Activated T-helper 17 cell treated with anti-CD3 and anti-CD28 coated beads, Interleukin-2, amount 50 U/mL, for 72 hours (primary cell): ENCODE data around the gene CSNK1A1. TPM values are rescaled to one million over a fixed set of nuclear protein-coding genes. Genes with fewer than 3 reads are reported as not detected.
"Not testable (repeated sequence)": the region's sequence is repeated elsewhere in the genome, so short reads cannot be mapped to it uniquely, and the experiment has no call there.

Experiments
- ATAC-seq: fragments of 150-1000 bp; cut with Tn5 transposase; replicated peaks from 2 replicates; pipeline ENCODE4 v1.10.0; 2021; ENCODE audit warnings: mild to moderate bottlenecking, moderate library complexity
- H3K27ac Mint-ChIP-seq: one replicate; pipeline ENCODE4 v1.8.0; 2022; ENCODE audit warnings: mixed read lengths
- H3K27me3 Mint-ChIP-seq: one replicate; pipeline ENCODE4 v1.8.0; 2022; ENCODE audit warnings: mixed read lengths
- H3K36me3 Mint-ChIP-seq: one replicate; pipeline ENCODE4 v1.8.0; 2022; ENCODE audit warnings: low read depth, mild to moderate bottlenecking, mixed read lengths
- H3K4me1 Mint-ChIP-seq: one replicate; pipeline ENCODE4 v1.8.0; 2022; ENCODE audit warnings: mixed read lengths
- H3K4me3 Mint-ChIP-seq: one replicate; pipeline ENCODE4 v1.8.0; 2022; ENCODE audit warnings: mild to moderate bottlenecking, mixed read lengths
- H3K9me3 Mint-ChIP-seq: one replicate; pipeline ENCODE4 v1.8.0; 2022; ENCODE audit warnings: mixed read lengths
- total RNA-seq, 2 donors: library from RNA; stranded (reverse); gene quantifications; one replicate each; pipeline ENCODE4 v1.2.3, GENCODE V29; 2022

The CSNK1A1 gene
- total RNA-seq, 2 donors from 2014 or later = 167 to 175 TPM

DNA sequence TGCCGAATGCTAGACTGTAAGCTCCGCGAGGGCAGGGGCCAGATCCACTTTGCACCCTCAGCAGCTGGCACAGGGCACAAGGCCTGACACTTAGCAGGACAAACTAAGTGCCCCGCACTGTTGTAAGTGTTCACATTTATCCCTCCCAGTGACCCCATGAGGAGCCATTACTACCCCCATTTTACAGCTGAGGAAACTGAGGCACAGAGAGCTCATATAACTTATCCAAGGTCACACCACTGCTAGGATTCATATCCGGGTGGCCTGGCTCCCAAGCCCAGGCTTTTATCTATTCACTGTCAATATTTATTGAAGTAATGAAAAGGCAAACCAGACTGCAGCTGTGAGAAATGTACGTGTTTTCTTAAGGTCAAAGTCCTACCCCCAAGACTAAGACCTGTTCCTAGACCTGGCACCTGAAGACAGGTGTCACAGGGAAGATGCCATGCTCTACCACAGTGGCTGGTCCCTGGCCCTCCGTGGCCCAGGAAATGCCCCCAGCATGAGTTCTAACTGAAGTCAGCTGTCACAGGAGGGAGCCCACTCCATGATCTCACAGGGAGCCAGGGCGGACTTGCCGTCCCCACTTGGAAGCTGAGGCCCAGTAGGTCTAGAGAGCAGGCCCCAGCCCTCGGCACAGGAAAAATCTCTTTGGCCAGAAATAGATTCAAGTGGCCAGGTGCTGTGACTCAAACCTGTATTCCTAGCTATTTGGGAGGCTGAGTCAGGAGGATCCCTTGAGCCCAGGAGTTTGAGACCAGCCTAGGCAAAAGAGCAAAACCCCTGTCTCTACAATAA, 97.4 kb downstream of the CSNK1A1 start:
- Mint-ChIP-seq H3K9me3 (no peaks in the 10 kb centered on the region), H3K27me3 (no peaks in the 10 kb centered on the region), H3K4me3 (no peak overlapping the region), H3K27ac (no peak overlapping the region), H3K36me3 (no peaks in the 10 kb centered on the region), H3K4me1 (peaks cover 4% of the 10 kb centered on the region)
- ATAC-seq = no peak

DNA sequence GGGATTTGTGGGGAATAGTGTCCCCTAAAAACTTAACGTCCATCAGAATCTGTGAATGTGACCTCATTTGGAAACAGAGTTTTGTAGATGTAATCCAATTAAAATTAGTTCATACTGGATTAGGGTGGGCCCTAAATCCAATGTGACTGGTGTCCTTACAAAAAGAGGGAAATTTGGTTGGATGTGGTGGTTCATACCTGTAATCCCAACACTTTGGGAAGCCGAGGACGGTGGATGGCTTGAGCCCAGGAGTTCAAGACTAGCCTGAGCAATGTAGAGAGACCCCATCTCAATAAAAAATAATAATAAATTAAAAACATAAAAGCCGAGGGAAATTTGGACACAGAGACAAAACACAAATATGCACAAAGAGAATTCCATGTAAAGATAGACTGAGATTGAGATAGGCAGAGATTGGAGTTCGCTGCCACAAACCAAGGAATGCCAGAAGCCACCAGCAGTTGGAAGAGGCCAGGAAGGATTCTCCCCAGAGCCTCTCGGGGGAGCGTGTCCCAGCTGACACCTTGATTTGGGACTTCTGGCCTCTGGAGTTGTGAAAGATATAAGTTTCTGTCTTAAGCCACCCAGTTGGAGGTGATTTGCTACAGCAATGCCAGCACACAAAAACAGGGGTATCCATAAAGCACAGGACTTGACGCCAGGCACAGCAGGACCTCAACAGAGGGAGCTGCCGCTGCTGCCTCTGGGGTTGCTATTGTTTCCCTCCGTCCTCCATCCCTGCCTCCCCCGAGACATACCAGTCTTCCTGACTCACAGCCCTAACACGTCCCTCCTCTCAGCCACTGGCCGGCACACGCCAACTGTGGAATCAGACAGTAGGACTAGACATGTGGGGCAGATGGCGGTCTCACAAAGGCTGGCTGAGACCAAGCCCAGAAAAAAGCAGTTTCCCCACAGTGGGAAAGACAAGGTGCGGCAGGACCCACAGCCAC, 98.3 kb downstream of the CSNK1A1 start:
- Mint-ChIP-seq H3K9me3 (no peaks in the 10 kb centered on the region), H3K4me1 (peaks cover 4% of the 10 kb centered on the region), H3K27me3 (no peaks in the 10 kb centered on the region), H3K27ac (no peak overlapping the region), H3K4me3 (no peak overlapping the region), H3K36me3 (no peaks in the 10 kb centered on the region)
- ATAC-seq = no peak

DNA sequence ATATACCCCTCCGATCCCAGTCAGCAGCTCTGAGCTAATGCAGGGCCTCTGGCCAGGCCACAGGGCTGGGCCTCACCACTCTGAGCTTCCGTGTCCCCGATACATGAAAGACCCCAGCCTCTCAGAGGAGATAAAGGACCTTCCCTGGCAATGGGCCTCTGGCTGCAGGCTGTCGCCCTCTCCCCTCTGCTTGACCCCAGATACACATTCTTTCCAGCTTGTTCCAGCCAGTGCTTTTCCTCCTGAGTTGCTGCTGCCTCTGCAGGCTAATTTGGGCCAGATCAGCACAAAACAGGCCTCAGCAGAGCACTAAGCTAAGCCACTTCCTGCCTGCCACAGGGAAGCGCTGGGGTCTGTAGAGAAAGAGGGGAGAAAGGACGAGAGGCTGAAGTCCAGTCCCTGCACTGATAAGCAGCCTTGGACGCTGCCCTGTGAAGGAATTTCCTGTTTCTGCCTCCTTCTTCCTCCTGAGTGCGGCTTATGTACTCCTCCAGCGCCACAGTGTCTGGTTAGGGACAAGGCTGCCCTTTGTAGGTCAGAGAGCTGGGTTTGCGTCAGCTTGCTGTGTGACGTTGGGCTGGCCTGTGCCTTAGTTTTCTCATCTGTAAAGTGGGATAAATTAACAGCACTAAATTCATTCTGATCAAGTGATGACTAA, 99.1 kb downstream of the CSNK1A1 start:
- Mint-ChIP-seq H3K27me3 (no peaks in the 10 kb centered on the region), H3K4me3 (no peak overlapping the region), H3K27ac (no peak overlapping the region), H3K9me3 (no peaks in the 10 kb centered on the region), H3K4me1 (peaks cover 4% of the 10 kb centered on the region), H3K36me3 (no peaks in the 10 kb centered on the region)
- no peak for ATAC-seq

DNA sequence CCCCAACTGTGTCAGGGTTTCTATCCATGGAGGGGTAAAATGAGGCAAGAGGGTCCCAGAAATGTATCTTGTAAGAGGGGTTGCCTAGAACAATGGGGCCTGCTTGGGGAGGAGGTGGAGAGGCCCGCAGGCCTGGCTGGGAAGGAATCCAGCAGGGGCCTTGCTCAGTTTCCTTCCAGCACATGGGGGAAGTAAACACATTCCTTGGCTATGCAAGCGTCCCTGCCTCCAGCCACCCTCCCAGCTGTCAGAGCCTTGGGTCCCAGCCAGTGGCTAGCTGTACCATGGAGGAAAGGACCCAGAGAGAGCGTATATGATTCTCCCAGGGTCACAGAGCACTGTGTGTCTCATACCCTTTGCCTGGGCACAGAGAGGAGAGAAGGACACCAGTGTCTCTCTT, 101.0 kb downstream of the CSNK1A1 start:
- Mint-ChIP-seq H3K27ac (no peak overlapping the region), H3K36me3 (no peaks in the 10 kb centered on the region), H3K9me3 (no peaks in the 10 kb centered on the region), H3K4me3 (no peak overlapping the region), H3K4me1 (peaks cover 4% of the 10 kb centered on the region), H3K27me3 (no peaks in the 10 kb centered on the region)
- ATAC-seq = no peak

DNA sequence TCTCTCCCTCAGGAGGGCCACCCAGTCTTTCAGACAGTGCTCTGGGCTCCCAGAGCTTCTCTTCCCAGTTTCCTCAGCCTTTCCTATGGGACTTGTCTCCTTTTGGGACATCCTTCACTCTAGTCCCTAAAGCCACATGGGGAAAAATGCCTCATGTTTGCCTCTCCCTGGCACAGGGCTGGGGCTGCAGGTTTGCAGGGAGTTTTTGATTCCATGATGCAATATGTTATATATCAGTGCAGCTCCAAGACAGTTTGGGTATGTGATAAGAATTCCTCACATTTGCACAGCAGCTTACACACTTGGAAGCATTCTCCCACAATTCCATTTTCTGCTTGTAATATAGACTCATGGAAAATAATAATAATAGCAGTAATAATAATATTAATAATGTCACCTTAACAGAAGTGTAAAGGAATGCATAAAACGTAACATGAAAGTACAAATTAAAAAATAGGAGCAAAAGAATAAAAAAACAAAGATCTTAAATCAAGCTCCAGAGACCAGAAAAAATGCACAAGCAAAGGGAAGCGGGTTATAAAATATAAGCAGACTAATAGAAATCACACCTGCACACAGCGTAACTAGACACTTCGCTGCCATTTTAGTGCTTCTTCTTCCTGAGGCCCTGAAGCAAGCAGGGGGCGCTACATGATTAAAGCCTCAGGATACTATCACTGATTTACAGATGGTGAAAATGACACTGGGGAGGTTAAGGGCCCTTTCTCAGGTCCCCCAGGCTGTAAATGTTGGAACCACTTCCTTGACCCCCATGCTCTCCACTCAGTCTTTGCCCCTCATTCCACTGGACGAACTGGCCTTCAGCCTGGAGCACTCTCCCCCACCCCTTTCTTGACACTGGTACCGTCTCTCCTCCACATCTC, 102.2 kb downstream of the CSNK1A1 start:
- ATAC-seq = no peak

DNA sequence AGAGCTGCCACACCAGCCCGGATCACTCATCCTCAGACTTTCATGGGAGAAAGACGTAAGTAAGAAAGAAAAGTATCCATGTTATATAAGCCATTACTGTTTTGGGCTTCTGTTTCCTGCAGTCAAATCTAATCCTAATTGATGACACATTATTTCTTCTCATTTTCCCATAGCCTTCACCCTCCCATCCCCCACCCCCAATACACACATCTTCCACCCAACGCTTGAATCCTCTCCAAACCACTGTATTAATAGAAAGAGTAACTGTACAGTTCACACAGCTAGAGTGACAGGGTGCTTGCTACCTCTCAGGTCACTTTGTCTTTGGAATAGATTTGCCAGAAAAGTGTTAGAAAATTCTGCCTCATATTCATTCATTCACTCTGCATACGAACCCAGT, 102.8 kb downstream of the CSNK1A1 start:
- H3K9me3 Mint-ChIP-seq = no peaks in the 10 kb centered on the region
- no peaks in the 10 kb centered on the region for H3K36me3 Mint-ChIP-seq
- H3K4me1 Mint-ChIP-seq = peaks cover 4% of the 10 kb centered on the region
- no peak for ATAC-seq
- no peak overlapping the region for H3K27ac Mint-ChIP-seq
- no peak overlapping the region for H3K4me3 Mint-ChIP-seq
- no peaks in the 10 kb centered on the region for H3K27me3 Mint-ChIP-seq

More for the DNA sequence above, 102.2 kb downstream of the CSNK1A1 start:
- H3K27me3 Mint-ChIP-seq = no peaks in the 10 kb centered on the region
- H3K27ac Mint-ChIP-seq = no peak overlapping the region
- H3K36me3 Mint-ChIP-seq = no peaks in the 10 kb centered on the region
- no peak overlapping the region for H3K4me3 Mint-ChIP-seq
- no peaks in the 10 kb centered on the region for H3K9me3 Mint-ChIP-seq
- peaks cover 4% of the 10 kb centered on the region for H3K4me1 Mint-ChIP-seq

DNA sequence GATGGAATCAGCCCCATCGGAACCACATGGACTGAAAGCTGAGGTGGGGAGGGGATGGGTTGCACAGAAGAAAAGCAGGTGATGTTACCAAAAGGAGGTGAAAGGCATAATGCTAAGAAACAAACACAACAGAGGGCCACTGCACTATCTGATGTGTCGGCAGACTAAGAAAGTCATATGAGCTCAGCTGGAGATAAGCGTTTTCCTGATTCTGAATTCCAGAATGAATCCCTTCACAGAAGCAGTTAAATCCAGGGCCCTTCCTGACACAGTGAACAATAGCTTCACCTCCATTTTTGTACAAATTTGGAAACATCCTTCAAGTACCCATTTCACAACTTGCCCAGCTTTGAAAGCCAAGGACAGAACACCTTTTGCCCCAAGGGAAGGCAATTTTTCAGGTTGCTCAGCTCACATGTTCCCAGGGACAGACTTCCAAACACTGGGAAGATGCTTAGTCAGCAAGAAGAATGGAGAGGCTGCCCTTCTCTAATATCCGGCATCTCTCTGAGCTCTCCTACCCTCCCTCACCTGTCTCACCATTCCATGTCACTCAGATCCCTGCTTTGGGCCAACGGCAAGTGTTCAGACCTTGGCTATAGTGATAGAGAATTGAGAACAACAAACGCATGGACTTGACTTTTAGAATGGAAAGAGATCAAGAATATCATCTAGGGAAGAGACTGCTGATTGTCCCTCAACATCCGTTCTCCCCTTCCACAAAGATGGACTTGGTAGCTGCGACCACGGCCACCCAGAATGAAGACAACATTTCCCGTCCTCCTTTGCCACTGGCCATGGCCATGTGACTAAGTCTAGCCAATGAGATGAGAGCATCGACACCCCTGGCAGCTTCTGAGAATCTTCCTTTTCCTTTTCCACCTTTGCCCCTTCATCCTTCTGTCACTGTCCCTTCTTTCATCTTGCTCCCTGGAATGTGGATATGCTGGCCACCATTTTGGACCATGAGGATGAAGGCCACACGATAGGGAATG, 103.6 kb downstream of the CSNK1A1 start:
- H3K4me3 Mint-ChIP-seq = no peak overlapping the region
- H3K36me3 Mint-ChIP-seq = no peaks in the 10 kb centered on the region
- no peaks in the 10 kb centered on the region for H3K9me3 Mint-ChIP-seq
- H3K27ac Mint-ChIP-seq = no peak overlapping the region
- no peaks in the 10 kb centered on the region for H3K27me3 Mint-ChIP-seq
- peaks cover 4% of the 10 kb centered on the region for H3K4me1 Mint-ChIP-seq
- ATAC-seq = no peak

DNA sequence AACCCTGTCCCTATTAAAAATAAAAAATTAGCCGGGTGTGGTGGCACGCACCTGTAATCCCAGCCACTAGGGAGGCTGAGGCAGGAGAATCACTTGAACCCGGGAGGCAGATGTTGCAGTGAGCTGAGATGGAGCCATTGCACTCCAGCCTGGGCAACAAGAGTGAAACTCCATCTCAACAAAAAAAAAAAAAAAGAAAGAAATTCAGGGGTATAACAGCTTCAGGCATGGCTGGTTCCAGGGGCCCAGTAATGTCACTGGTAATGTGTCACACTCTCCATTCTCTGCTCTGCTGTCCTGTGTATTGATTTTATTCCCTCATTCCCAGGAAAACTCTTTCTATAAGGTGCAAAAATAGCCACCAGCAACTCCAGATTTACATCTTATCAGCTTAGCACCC, 104.4 kb downstream of the CSNK1A1 start:
- H3K36me3 Mint-ChIP-seq, H3K27ac Mint-ChIP-seq, H3K4me1 Mint-ChIP-seq, H3K4me3 Mint-ChIP-seq, ATAC-seq, H3K9me3 Mint-ChIP-seq, H3K27me3 Mint-ChIP-seq: not testable (repeated sequence)

DNA sequence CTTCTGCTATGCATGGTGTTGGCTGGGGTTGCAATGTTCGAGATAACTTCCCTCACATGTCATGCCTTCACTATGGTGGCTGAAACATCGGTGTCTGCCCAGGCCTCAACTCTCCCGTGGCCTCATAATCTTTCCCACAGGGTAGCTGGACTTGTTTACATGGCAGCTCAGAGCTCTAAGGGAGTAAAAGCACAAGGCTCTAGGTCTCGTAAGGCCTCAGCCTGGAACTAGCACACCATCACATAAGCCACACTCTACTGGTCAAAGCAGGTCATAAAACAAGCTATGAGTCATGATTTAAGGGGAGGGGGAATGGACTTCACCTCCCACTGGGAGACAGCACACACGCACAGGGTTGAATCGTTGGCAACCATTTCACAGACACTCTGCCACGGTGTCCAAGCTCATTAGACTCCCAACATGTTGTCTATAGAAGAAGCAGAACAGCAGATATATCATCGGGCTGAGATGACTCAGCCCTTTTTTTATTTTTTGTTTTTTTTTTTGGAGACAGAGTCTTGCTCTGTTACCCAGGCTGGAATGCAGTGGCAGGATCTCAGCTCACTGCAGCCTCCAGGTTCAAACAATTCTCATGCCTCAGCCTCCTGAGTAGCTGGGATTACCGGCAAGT, 105.4 kb downstream of the CSNK1A1 start:
- Mint-ChIP-seq H3K4me1 (peaks cover 3% of the 10 kb centered on the region), H3K27me3 (no peaks in the 10 kb centered on the region), H3K4me3 (no peak overlapping the region), H3K9me3 (no peaks in the 10 kb centered on the region), H3K27ac (no peak overlapping the region), H3K36me3 (no peaks in the 10 kb centered on the region)
- no peak for ATAC-seq

DNA sequence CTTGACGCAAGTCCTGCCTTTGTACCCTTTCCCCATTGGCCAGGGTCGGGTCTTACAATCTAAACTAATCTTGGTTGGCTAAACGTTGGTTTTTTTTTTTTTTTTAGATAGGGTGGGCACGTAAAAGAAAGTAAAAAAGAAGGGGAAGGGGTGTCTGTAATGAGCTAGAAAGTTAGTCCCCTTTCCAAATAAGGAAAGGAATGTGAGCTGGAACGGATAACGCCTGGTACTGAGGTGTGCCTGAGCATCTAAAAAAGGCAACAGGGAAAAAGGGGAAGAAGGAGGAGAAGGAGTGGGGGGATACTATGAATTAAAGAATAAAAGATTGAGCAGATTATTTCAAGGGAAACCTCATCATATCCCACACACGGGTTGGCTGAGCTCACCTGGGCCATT, 105.9 kb downstream of the CSNK1A1 start:
- no peaks in the 10 kb centered on the region for H3K27me3 Mint-ChIP-seq
- no peak for ATAC-seq
- H3K36me3 Mint-ChIP-seq = no peaks in the 10 kb centered on the region
- no peaks in the 10 kb centered on the region for H3K9me3 Mint-ChIP-seq
- H3K4me1 Mint-ChIP-seq = peaks cover 4% of the 10 kb centered on the region
- no peak overlapping the region for H3K4me3 Mint-ChIP-seq
- no peak overlapping the region for H3K27ac Mint-ChIP-seq

DNA sequence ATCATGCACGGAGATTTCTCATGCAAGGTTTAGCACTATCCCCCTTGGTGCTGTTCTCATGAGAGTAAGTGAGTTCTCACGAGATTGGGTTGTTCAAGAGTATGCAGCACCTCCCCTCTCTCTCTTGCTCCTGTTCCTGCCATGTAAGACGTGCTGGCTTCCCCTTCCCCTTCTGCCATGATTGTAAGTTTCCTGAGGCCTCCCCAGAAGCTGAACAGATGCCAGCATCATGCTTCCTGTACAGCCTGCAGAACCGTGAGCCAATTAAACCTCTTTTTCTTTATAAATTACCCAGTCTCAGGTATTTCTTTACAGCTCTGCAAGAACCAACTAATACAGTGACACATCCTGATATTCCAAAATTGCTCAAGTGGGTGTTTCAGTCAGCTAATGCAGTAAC, 106.8 kb downstream of the CSNK1A1 start:
- H3K27me3 Mint-ChIP-seq, ATAC-seq, H3K4me3 Mint-ChIP-seq, H3K9me3 Mint-ChIP-seq, H3K36me3 Mint-ChIP-seq, H3K27ac Mint-ChIP-seq: not testable (repeated sequence)
- H3K4me1 Mint-ChIP-seq = peaks cover 12% of the 10 kb centered on the region

DNA sequence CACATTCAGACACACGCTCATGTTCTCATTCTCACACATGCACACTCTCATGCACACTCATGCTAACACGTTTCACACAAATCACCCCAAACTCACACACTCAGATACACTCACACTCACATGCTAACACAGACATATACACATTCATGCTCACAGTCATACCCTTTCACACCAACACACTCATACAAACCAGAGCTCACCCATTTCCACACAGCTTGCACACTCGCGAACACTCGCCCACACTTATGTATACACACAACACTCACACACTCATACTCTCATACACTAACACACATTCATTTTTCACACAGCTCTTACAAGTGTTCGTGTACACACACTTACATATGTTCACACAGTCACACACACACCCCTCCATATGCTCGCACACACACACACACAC, 108.0 kb downstream of the CSNK1A1 start:
- no peaks in the 10 kb centered on the region for H3K36me3 Mint-ChIP-seq
- ATAC-seq = no peak
- no peaks in the 10 kb centered on the region for H3K9me3 Mint-ChIP-seq
- H3K4me3 Mint-ChIP-seq = no peak overlapping the region
- no peak overlapping the region for H3K27ac Mint-ChIP-seq
- H3K4me1 Mint-ChIP-seq = peaks cover 20% of the 10 kb centered on the region
- H3K27me3 Mint-ChIP-seq = no peaks in the 10 kb centered on the region
